GM12873 (cell line): ENCODE results near the gene TMEM30B.
A peak's percentile ranks its signal among the peaks of the same experiment; 100 is the strongest.

Experiments used
- TF ChIP-seq, protein P1 (sequence below): IDR thresholded peaks from 2 replicates; pipeline ENCODE4 v1.5.1; 2012; ENCODE audit warnings: low read depth, mild to moderate bottlenecking, moderate library complexity, low read length, control low read depth; ENCODE audit not compliant: insufficient read depth; ENCODE audit errors: missing control alignments

Gene TMEM30B

DNA sequence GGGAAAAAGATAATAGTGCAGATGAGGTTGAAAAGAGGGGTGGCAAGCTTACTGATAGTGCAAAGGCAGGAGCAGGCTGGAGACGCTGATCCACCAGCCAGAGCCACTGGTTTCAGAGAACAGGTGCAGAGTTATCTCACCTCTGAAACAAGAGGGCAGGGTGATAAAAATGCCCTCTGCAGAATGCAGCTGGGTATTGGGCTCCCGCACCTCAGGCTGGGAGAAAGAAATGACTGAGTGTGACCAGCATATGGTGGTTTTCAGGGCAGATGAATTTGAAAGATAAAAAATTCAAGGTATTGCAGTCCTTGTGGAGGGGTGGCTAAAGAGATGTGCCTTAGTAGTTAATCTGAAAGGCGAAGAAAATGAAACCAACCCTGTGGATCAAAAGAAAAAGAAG, 2.9 kb upstream of the TMEM30B start:
- TF ChIP-seq, protein P1, sequence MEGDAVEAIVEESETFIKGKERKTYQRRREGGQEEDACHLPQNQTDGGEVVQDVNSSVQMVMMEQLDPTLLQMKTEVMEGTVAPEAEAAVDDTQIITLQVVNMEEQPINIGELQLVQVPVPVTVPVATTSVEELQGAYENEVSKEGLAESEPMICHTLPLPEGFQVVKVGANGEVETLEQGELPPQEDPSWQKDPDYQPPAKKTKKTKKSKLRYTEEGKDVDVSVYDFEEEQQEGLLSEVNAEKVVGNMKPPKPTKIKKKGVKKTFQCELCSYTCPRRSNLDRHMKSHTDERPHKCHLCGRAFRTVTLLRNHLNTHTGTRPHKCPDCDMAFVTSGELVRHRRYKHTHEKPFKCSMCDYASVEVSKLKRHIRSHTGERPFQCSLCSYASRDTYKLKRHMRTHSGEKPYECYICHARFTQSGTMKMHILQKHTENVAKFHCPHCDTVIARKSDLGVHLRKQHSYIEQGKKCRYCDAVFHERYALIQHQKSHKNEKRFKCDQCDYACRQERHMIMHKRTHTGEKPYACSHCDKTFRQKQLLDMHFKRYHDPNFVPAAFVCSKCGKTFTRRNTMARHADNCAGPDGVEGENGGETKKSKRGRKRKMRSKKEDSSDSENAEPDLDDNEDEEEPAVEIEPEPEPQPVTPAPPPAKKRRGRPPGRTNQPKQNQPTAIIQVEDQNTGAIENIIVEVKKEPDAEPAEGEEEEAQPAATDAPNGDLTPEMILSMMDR = no peak

DNA sequence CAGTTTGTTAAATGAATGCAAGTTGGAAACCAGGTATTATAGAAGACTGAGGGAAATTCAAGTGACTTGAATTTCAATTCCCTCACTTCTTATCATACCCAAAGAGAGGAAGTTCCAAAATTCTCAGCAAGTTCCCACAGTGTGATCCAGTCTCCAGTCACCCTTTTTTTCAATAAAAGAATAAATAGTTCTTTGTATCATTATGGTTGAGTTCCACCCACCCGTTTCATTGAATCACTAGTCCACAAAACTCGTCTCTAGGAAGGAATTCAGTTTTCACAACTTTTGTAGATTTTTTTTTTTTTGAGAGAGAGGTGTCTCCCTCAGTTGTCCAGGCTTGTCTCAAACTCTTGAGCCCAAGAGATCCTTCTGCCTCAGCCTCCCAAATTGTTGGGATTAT, 1.6 kb upstream of the TMEM30B start:
- TF ChIP-seq, protein P1 = no peak

DNA sequence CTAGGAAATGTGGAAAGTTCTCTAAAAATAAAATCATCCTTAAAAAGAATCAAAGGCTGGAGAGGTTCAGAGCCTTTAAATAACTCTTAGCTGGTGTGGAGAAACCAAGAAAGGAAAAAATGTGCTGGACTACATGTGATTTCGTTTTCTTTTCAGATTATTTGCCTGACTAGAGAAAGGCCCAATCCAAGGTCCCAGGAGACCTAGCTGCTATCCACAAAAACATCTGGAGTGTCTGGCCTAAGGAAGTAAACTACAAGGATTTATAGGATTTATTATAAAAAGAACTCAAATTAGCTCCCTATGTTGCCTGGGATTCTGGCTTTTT, 774 bp upstream of the TMEM30B start:
- TF ChIP-seq, protein P1 = no peak

DNA sequence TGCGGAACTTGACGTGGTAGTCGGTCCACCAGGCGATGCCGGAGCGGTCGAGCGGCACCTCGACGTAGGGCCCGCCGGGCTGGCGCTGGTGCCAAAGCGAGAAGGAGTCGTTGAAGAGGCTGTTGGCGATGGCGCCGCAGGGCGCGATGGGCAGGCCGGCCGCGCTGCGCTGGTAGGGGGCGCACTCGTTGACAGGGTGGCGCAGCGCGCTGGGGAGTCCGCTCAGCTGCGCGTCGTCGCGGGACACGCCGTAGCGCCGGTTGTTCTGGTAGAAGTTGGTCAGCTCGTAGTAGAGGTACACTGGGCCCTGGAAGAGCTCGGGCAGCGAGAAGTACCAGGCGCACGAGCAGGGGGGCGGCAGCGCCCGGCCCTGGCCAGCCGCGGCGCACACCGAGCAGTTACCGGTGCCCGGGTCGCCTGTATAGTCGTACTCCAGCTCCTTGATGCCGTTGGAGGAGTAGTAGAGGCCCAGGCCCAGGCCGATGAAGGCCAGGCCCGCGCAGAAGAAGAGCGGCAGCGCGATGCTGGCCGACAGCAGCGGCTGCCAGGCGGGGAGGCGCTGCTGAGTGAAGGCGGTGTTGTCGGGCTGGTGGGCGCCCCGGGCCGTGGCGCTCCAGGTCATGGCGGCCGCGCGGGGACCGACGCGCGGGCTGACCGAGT, 482 bp downstream of the TMEM30B start:
- TF ChIP-seq, protein P1 = peak; percentile 10

DNA sequence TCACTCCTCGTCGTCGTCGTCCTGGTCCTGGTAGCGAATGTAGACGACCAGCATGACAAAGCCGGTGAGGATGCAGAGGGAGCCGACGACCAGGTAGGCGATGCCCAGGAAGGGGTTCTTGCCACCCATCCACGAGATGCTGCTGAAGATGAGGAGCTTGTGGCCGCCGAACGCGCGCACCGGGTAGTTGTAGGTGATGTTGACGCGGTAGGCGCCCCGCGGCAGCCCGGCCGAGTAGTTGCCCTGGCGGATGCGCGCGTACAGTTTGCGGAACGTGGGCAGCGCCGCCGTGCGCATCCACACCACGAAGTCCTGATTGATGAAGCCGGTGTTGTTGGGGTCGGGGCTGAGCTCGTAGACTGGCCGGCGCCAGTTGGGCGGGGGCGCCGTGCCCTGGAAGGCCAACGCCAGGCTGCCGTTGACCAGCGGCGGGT, 1.0 kb downstream of the TMEM30B start:
- TF ChIP-seq, protein P1 = no peak

DNA sequence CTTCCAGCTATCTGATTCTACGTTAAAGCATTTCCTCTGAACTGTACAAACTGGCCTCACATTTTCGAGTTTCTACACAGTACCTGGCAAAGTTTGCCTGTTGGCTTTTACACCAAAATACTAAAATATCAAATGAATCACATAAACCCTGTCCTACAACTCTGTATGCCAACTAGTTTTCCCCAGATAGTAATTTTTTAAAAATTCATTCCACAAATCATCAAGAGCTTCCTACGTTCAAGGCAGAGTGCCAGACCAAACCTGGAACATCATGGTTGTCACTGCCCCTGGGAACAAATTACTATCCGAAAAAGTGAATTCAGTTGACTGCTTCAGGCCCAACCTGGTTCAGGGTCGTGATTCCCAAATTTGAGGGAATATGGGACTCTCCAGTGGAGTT, 2.1 kb downstream of the TMEM30B start:
- TF ChIP-seq, protein P1 = no peak

DNA sequence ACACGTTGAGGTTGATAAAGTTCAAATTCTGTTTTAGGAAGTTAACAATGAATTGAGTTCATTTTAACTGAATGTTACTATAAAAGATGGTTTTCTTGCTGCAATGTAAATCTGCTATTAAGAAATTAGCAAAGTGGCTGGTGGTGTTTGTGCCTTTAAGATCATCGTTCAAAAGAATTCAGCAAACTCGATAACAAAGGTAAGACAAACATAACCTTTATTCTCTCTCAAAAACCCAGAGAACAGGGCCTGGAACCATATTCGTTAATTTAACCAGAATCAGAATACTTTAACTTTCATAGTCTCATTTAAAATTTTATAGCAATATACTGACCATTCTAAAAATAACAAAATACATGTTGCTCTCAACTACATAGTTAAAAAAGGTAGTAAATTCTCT, 3.4 kb downstream of the TMEM30B start:
- TF ChIP-seq, protein P1 = no peak
